Measurements from ENCODE around the gene KIF24.

- TF ChIP-seq CTCF (IDR thresholded peaks at IDR 0.05) = no peak
- TF ChIP-seq POLR2A (IDR thresholded peaks at IDR 0.05) = no peak
These were observed 12.7 kb upstream of the KIF24 start for GRCh38 chr9:34341659-34342295.
